ENCODE measurements around the gene CYP21A2. TPM values are rescaled to one million over a fixed set of nuclear protein-coding genes. Genes with fewer than 3 reads are reported as not detected.
"Not testable (repeated sequence)": the region's sequence is repeated elsewhere in the genome, so short reads cannot be mapped to it uniquely, and the experiment has no call there.

Gene CYP21A2
- total and polyA plus RNA-seq, 7 donors = 0.57 to 4.9 (median 2.0) TPM; not detected in 1

GRCh38 chr6:32039321-32040274, 1.4 kb downstream of the CYP21A2 start:
- not testable (repeated sequence) for H3K27me3 ChIP-seq, H3K4me3 ChIP-seq, H3K9me3 ChIP-seq, DNase-seq, H3K4me1 ChIP-seq, H3K27ac ChIP-seq, H3K36me3 ChIP-seq
- intact Hi-C loops (cut with DNase I) = loop anchor here (10.0 kb wide), 2 partner anchors 75 to 115 kb away; partner anchors contain the start of genes PPT2 and PRRT1
- 78 to 80% methylated on average over 23 of the region's 24 CpGs for WGBS, 2 donors

GRCh38 chr6:32040299-32041049, 2.3 kb downstream of the CYP21A2 start:
- intact Hi-C loops (cut with DNase I) = loop anchor here (10.0 kb wide), 2 partner anchors 74 to 114 kb away; partner anchors contain the start of genes PPT2 and PRRT1
- DNase-seq, H3K27ac ChIP-seq, H3K36me3 ChIP-seq, H3K27me3 ChIP-seq, H3K4me3 ChIP-seq, H3K9me3 ChIP-seq, H3K4me1 ChIP-seq: not testable (repeated sequence)
- WGBS, 2 donors = 79 to 88% methylated on average over 21 to 25 of the region's 43 CpGs

- H3K27ac ChIP-seq, H3K9me3 ChIP-seq, H3K36me3 ChIP-seq, H3K4me3 ChIP-seq, H3K27me3 ChIP-seq, H3K4me1 ChIP-seq, DNase-seq: not testable (repeated sequence)
- intact Hi-C loops (cut with DNase I) = loop anchor here (10.0 kb wide), 2 partner anchors 74 to 114 kb away; partner anchors contain the start of genes PPT2 and PRRT1
- WGBS, 2 donors = 70 to 73% methylated on average over 7 of the region's 13 CpGs
These were observed 2.8 kb downstream of the CYP21A2 start for GRCh38 chr6:32041050-32041321.

DNA sequence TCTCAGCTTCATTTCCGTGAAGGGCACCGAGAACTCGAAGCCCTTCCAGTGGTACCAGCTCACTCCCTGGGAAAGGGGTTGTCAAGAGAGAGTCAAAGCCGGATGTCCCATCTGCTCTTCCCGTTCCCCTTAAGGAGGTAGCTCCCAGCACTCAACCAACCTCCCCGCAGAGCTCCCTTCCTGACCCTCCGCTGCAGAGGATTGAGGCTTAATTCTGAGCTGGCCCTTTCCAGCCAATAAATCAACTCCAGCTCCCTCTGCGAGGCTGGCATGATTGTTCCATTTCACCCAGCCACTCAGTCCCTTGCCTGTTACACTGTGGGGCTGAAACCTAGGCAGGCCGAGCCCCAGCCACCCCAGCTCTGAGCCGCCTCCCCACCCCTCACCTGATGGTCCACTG, 3.2 kb downstream of the CYP21A2 start:
- intact Hi-C loops (cut with DNase I) = loop anchor here (10.0 kb wide), 2 partner anchors 73 to 113 kb away; partner anchors contain the start of genes PPT2 and PRRT1
- not testable (repeated sequence) for H3K9me3 ChIP-seq, H3K4me3 ChIP-seq, DNase-seq, H3K27me3 ChIP-seq, H3K4me1 ChIP-seq, H3K36me3 ChIP-seq, H3K27ac ChIP-seq
- 58 to 80% methylated on average over 5 to 6 of the region's 10 CpGs for WGBS, 2 donors

- not testable (repeated sequence) for H3K27ac ChIP-seq, H3K36me3 ChIP-seq, H3K9me3 ChIP-seq, H3K4me3 ChIP-seq, H3K27me3 ChIP-seq, DNase-seq
- 93 to 94% methylated on average over 14 of the region's 15 CpGs for WGBS, 2 donors
- peaks cover 0 to 14% (median 13%) of the 10 kb centered on the region in 4 donors for H3K4me1 ChIP-seq
- intact Hi-C loops (cut with DNase I) = loop anchor here (10.0 kb wide), 2 partner anchors 73 to 113 kb away; partner anchors contain the start of genes PPT2 and PRRT1
These were observed 4.1 kb downstream of the CYP21A2 start for GRCh38 chr6:32042276-32042675.

DNA sequence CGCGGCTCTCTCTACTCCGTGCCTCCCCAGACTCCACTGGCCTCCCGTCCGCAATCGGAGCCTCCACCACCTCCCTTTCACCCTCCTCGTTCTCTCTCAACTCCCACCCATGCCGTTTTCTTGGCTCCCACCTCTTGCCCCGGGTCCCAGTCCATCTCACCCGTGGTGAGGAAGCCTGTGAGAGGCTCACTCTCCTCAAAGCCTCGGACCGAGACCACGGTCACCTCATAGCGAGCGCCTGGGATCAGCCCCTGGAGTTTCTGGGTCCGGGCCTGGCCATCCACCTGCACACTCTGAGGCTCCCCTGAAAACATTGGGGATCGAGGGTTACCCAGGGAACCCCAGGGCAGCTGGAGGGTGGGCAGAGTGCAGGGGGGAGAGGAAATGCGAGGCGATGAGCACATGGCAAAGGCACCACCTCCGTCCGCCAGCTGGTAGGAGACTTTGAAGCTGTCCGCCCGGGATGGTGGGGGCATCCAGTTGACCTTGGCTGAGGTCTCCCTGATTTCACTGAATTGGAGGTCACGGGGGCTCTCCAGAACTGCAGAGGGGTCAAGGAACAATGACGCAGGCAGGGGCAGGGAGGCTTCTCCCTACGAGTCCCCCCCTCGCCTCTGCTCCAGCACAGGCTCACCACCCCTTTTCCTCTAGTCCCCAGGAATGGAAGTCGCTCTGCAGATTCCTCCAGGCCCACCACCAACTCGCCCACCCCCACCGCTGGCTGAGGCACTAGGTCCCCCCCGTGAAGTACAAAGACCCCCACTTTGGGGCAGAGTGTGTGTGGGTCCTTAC, 5.6 kb downstream of the CYP21A2 start:
- not testable (repeated sequence) for H3K27ac ChIP-seq, DNase-seq, H3K4me3 ChIP-seq, H3K27me3 ChIP-seq, H3K36me3 ChIP-seq, H3K9me3 ChIP-seq
- whole genome bisulfite sequencing, 2 donors = 87 to 93% methylated on average over 17 to 20 of the region's 31 CpGs
- intact Hi-C loops (cut with DNase I) = loop anchor here (10.0 kb wide), 2 partner anchors 71 to 111 kb away; partner anchors contain the start of genes PPT2 and PRRT1
- H3K4me1 ChIP-seq = peaks cover 0 to 28% (median 27%) of the 10 kb centered on the region in 4 donors

DNA sequence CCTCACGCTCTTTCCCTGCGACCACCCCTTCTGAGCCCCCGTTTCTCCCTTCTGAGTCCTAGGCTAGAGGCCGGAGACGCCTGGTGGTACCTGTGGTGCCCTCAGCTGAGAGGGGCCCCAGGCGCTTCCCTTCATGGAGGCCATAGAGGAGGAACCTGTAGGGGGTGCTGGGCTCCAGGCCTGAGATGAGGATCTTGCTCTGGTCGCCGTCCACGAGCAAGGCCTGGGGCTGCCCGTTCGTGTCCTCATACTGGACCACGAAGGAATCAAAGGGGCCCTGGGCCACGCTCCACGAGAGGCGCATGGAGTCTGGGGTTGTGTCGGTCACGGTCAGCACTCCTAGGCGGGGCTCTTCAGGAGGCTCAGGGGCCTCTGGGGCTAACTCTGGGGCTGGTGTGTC, 6.7 kb downstream of the CYP21A2 start:
- H3K36me3 ChIP-seq, H3K27me3 ChIP-seq, H3K9me3 ChIP-seq, H3K27ac ChIP-seq, DNase-seq, H3K4me3 ChIP-seq: not testable (repeated sequence)
- intact Hi-C loops (cut with DNase I) = loop anchor here (10.0 kb wide), 2 partner anchors 70 to 110 kb away; partner anchors contain the start of genes PPT2 and PRRT1
- peaks cover 0 to 29% (median 27%) of the 10 kb centered on the region in 4 donors for H3K4me1 ChIP-seq
- WGBS, 2 donors = 91 to 94% methylated on average over 12 to 13 of the region's 18 CpGs

DNA sequence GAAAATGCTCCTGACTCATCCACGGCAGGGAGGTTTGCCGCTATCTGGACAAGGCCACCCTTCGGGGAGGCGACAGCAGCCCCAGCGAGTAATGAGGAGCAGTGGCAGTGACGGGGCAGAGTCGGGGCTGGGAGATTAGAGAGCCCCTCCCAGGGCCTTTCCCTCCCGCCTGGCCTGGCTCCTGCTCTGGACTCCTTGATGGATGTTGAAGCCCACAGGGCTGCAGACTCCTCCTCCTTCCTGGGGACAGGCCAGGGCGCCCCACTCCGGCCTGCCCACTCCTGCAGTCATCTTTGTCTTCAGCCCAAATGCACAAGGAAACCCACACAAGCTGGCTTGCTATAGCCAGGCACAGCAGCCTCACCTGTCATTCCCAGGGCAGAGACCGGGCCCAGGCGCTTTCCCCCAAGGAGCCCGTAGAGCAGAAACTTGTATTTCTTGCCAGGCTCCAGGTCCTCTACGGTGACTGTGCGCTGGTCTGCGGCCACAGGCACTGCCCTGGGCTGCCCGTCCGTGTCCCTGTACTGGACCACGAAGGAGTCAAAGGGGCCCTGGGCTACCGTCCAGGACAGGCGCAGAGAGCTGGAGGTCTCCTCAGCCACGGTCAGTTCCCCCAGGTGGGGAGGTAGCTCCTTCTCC, 7.7 kb downstream of the CYP21A2 start:
- 87% methylated on average over 22 of the region's 22 CpGs for WGBS, 2 donors
- H3K4me3 ChIP-seq = no peak overlapping the region
- H3K27me3 ChIP-seq = no peaks in the 10 kb centered on the region
- H3K9me3 ChIP-seq = no peaks in the 10 kb centered on the region
- H3K36me3 ChIP-seq = no peaks in the 10 kb centered on the region
- peak overlapping the region; percentile 54 to 83 (median 70) for H3K27ac ChIP-seq
- intact Hi-C loops (cut with DNase I) = loop anchor here (10.0 kb wide), 2 partner anchors 69 to 109 kb away; partner anchors contain the start of genes PPT2 and PRRT1
- H3K4me1 ChIP-seq = peaks cover 0 to 29% (median 27%) of the 10 kb centered on the region in 4 donors
- no peak for TF ChIP-seq EP300 (IDR thresholded peaks at IDR 0.05)
- TF ChIP-seq POLR2A (IDR thresholded peaks at IDR 0.05) = no peak
- TF ChIP-seq, protein P1, sequence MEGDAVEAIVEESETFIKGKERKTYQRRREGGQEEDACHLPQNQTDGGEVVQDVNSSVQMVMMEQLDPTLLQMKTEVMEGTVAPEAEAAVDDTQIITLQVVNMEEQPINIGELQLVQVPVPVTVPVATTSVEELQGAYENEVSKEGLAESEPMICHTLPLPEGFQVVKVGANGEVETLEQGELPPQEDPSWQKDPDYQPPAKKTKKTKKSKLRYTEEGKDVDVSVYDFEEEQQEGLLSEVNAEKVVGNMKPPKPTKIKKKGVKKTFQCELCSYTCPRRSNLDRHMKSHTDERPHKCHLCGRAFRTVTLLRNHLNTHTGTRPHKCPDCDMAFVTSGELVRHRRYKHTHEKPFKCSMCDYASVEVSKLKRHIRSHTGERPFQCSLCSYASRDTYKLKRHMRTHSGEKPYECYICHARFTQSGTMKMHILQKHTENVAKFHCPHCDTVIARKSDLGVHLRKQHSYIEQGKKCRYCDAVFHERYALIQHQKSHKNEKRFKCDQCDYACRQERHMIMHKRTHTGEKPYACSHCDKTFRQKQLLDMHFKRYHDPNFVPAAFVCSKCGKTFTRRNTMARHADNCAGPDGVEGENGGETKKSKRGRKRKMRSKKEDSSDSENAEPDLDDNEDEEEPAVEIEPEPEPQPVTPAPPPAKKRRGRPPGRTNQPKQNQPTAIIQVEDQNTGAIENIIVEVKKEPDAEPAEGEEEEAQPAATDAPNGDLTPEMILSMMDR (IDR thresholded peaks at IDR 0.05) = no peak
- TF ChIP-seq POLR2AphosphoS5 (IDR thresholded peaks at IDR 0.05) = no peak
- DNase-seq = no peak
